CD4-positive, alpha-beta T cell treated with Interleukin-21 for 1 hour (primary cell): Measurements from ENCODE around the gene EAF2.
A peak's percentile ranks its signal among the peaks of the same experiment; 100 is the strongest.

Source experiments
- DNase-seq: peaks from one replicate; pipeline ENCODE4 v3.0.0-alpha.2; 2020

Gene EAF2

DNA sequence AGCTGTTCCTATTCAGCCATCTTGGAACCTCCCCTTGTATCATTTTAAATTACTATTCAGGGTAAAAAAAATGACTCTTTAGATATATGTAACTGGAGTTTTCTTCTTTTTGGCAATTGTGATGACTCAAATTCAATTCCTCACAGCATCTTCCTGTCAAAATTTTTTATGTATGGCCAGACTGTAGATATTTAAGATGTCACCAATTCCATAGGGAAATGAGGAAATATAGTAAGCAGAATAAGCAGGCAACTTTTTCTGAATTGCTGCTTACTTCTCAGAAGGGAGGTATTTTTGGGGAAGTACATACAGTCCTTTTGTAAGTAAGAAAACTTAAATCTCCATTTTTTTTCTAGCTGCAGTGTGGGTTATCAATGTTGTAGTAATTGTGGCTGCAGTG lies 28.8 kb downstream of the EAF2 start:
- DNase-seq, result no peak

DNA sequence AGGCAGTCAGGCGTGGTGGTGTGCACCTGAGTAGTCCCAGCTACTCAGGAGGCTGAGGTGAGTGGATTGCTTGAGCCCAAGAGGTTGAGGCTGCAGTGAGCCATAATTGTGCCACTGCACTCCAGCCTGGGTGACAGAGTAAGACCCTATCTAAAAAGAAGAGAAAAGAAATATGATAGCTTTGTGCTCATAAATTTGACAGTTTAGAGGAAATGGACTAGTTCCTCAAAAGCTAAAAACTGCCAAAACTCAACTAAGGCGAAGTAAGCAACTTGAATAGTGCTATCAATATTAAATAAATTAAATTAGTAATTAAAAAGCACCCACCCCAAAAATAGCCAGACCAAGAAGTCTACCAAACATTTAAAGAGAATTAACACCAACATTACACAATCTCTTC lies 34.7 kb downstream of the EAF2 start:
- DNase-seq, result no peak

DNA sequence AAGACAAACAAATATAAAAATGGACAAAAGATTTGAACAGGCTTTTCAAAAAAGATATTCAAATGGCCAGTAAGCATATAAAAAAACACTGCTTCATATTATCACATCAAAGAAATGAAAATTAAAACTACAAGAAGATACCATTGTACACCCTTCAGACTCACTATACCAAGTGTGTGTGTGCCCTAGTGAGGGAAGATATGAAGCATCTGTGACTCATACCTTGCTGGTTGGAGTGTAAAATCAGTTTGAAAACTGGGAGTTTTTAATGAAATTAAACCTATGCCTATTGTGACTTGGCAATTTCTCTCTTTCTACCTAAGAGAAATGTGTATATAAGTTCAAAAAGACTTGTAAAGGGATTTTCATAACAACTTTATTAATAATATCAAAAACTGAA lies 35.7 kb downstream of the EAF2 start:
- DNase-seq, result no peak

GRCh38 chr3:121871430-121871829 lies 36.4 kb downstream of the EAF2 start:
- DNase-seq, result no peak

- no peak for DNase-seq
These were observed 43.4 kb downstream of the EAF2 start for GRCh38 chr3:121878411-121878810.

DNA sequence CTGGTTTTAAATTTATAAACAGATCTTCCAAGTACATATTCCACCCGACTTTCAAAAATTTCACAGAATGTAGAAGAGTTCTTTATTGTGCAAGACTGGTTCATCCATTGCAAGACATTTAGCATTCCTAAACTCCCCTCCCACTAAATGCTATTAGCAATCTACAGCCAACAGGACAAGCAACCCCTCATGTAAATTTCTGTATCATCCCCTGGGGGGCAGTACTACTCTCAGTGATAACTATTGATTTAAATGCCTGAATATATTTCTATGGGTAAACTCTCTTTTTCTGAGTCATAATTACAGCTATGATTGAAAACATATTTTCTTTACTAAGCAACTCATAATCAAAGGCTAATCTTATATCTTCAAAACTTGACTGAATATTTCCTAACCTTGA lies 48.5 kb downstream of the EAF2 start:
- peak; percentile 4 for DNase-seq

DNA sequence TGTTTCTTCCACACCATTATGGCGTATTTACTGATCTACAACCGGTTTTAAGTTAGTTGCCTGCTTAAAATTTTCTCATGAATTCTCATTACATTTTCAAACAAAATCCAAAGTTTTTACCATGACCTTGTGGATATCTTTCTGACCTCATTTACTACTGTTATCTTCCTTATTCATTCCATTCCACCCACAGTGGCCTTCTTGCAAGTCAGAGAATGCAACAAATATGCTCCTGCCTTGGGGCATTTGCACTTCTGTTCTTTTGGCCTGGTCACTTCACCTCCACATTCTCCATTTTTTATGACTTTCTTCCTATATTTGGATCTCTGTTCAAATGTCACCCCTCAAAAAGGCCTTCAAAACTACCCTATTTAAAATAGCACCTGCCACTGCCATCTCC lies 50.4 kb downstream of the EAF2 start:
- DNase-seq, result no peak

DNA sequence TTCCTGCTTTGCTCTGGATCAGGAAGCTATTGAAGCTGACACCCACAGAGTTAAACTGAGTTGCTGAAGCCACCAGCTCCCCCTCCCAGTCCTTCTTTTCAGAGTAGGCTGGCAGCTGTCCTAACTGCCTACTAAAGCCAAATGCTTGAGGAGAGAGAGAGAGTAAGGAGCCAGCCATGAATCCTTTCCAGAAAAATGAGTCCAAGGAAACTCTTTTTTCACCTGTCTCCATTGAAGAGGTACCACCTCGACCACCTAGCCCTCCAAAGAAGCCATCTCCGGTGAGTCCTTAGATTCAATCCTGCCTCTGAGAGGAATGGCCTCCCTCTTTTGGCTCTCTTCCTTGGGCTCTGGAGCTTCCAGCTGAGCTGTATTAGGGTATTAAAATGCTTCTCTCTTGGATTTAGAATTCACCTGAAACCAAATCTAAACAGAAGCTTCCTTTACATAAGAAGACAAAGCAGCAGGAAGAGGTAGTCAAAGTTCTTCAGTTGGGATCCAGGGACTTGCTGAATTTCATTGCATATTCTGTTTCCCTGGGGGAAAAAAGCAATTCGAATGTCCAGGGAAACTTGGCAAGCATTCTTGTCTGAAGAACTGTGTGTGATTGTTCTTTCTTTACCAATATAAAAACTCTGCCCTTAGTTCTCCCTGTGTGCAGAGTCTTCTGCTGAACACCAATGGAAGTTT lies 59.4 kb downstream of the EAF2 start, which contains the start of gene SLC15A2:
Gene SLC15A2 (plus strand): TSS at position 101 of the 690 bp plus-strand sequence. CDS start 76 bp downstream, at position 177.
- no peak for DNase-seq

GRCh38 chr3:121895121-121895520 lies 60.1 kb downstream of the EAF2 start:
- DNase-seq, result no peak

GRCh38 chr3:121895736-121896135 lies 60.7 kb downstream of the EAF2 start:
- DNase-seq, result no peak

DNA sequence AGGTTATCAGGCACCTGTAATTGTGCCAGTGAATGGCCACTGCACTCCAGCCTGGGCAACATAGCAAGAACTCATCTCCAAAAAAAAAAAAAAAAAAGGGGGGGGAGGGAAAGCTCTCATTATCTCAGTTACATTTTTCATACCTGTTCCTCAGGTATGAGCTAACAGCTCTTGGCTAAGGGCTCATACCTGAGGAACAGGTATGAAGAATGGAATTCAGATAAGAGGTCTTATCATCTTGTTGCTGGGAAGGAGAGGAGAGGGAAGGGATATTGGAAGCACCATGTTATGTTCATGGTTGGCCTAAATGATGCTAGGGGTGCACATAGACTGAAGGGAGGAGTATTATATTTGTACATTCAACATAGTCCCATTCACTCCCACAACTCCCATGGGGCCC lies 61.8 kb downstream of the EAF2 start:
- no peak for DNase-seq

DNA sequence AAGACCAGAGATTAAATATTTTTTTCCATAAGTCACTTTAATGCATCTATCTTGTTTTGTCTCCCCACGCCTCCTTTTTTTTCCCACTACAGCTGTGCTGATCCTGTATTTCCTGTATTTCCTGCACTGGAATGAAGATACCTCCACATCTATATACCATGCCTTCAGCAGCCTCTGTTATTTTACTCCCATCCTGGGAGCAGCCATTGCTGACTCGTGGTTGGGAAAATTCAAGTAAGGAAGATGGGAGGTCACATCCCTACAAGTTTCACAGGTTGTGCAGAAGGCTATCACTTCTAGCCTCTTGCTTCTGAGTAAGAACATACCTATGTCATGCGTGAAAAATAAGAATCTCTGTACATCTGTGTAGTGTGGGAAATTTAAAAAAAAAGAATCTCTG lies 62.3 kb downstream of the EAF2 start:
- no peak for DNase-seq

GRCh38 chr3:121913305-121913990 lies 78.4 kb downstream of the EAF2 start:
- no peak for DNase-seq

GRCh38 chr3:121914081-121914998 lies 79.3 kb downstream of the EAF2 start:
- no peak for DNase-seq

DNA sequence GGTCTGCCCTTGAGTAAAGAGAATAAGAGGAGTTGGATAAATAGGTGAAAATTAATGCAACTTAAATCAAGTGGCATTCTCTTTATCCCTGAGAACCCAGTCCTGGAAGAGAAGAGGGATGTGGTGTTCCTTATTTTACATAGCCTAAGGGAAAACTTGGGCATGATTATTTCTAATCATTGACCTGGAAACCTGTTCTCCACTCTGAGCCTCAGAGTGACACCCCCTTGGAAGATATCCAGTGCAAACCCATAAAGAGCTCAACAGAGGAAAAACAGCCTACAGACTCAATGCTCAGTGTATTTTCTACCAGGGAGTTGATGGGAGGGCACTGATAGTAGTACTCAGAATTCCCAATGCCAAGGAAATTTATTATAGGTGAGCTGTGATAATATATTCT lies 81.2 kb downstream of the EAF2 start:
- no peak for DNase-seq

GRCh38 chr3:121918779-121919483 lies 83.9 kb downstream of the EAF2 start:
- no peak for DNase-seq

DNA sequence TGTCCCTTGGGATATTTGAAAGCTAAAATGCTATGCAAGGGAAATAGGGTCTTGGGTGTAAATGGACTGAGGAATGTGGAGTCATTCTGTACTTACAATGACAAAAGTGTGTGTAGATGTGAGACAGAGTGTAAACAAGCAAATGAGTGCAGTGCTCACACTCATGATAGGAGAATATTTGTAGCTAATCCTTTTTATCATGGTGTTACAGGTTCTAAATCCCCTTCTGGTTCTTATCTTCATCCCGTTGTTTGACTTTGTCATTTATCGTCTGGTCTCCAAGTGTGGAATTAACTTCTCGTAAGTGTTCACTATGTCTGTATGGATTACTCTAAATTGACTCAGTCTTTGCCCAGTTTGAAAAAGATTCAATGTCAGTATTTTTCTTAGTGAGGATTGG lies 89.7 kb downstream of the EAF2 start:
- no peak for DNase-seq

GRCh38 chr3:121926380-121926779 lies 91.4 kb downstream of the EAF2 start:
- DNase-seq, result no peak
